ENCODE measurements around the gene NLGN1. TPM values are rescaled to one million over a fixed set of nuclear protein-coding genes. Genes with fewer than 3 reads are reported as not detected.

NLGN1 gene
- total and polyA plus RNA-seq, 2 of the 8 experiments (the other 6 are each of a cell fraction or from before 2014, with no cell fraction given), result 7.8 to 14.8 TPM

DNA sequence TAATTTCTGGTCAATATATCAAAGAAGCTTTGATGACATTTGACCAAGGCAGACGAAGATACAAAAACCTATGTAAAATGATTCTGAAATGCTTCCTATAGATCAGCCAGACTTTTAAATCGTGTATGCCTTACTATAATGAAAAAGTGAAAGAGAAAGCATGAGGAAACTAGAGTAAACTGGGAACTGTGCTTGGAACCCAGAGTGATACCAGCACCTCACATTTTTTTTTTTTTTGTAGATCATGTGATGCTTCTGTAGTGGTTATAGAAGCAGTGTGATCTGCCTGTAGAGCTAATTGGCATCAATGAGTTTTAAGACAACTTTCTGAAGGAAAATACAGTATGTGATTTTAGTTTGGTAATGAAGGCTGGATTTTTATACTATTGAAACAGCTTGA is 150.7 kb downstream of the NLGN1 start:
- H3K27ac ChIP-seq (ENCODE audit: low read depth, low read length), result no peak overlapping the region
- H2BK20ac ChIP-seq (ENCODE audit: low read length), result no peak overlapping the region
- no peaks in the 10 kb centered on the region for H4K20me1 ChIP-seq (replicated peaks in 1 of 2; ENCODE audit: control insufficient read depth in 1 of 2, insufficient read depth in 2 of 2, low read length in 2 of 2)
- no peak overlapping the region for H2BK5ac ChIP-seq (ENCODE audit: low read depth, low read length)
- H2BK15ac ChIP-seq (ENCODE audit: low read length), result no peak overlapping the region
- DNase-seq (ENCODE audit: low read depth in 1 of 2, low spot score in 2 of 2), result no peak
- H3K9me3 ChIP-seq (ENCODE audit: insufficient read depth in 2 of 2, low read depth in 1 of 2, low read length in 1 of 2), result no peaks in the 10 kb centered on the region
- no peak overlapping the region for H3K4me2 ChIP-seq (ENCODE audit: insufficient read depth in 1 of 2, low read depth in 2 of 2, low read length in 2 of 2)
- no peaks in the 10 kb centered on the region for H3K79me2 ChIP-seq (ENCODE audit: control insufficient read depth in 1 of 2, insufficient read depth in 2 of 2, low read length in 2 of 2)
- no peaks in the 10 kb centered on the region for H3K79me1 ChIP-seq (ENCODE audit: low read depth, low read length)
- H2BK120ac ChIP-seq (replicated peaks; ENCODE audit: low read depth, low read length), result no peak overlapping the region
- no peak for FAIRE-seq
- H3K4me3 ChIP-seq (ENCODE audit: extremely low read depth in 1 of 4, insufficient read depth in 2 of 4, low read depth in 3 of 4, low read length in 4 of 4), result no peak overlapping the region
- H2AK5ac ChIP-seq (ENCODE audit: low read depth, low read length), result no peak overlapping the region
- no peak overlapping the region for H3K14ac ChIP-seq (ENCODE audit: insufficient read length)
- no peak overlapping the region for H2AFZ ChIP-seq (ENCODE audit: low read length)
- no peak overlapping the region for H4K8ac ChIP-seq (ENCODE audit: extremely low read depth, insufficient read depth, low read length)
- H3K9ac ChIP-seq (replicated peaks in 1 of 4; ENCODE audit: extremely low read depth in 1 of 4, low read depth in 3 of 4, low read length in 3 of 4), result no peak overlapping the region
- no peak overlapping the region for H3K18ac ChIP-seq (ENCODE audit: extremely low read depth, low read length)
- H3K23me2 ChIP-seq (ENCODE audit: low read depth, low read length), result no peaks in the 10 kb centered on the region
- WGBS, 2 experiments (ENCODE audit: extremely low coverage in 1 of 2, insufficient coverage in 1 of 2, insufficient read length in 1 of 2, insufficient replicate concordance in 2 of 2, low coverage in 1 of 2, low lambda C conversion rate in 2 of 2, missing lambda C conversion rate in 1 of 2), result 91% methylated on average over 2 of the region's 2 CpGs; no CpG with 5 or more reads in 1 of the 2 experiments
- H4K5ac ChIP-seq (ENCODE audit: insufficient read length, low read depth, low read length), result no peak overlapping the region
- no peak overlapping the region for H3K23ac ChIP-seq (ENCODE audit: insufficient read length)
- H3K36me3 ChIP-seq (ENCODE audit: control insufficient read depth in 2 of 4, insufficient read depth in 4 of 4, low read length in 3 of 4), result no peaks in the 10 kb centered on the region
- peaks cover 0 to 4% (median 0%) of the 10 kb centered on the region in 4 experiments; a peak in 1 of 7 replicates for H3K4me1 ChIP-seq (replicated peaks in 1 of 4; ENCODE audit: control insufficient read depth in 3 of 4, insufficient read depth in 4 of 4, low read length in 3 of 4)
- POLR2A ChIA-PET (ENCODE audit: partially characterized antibody), result no interaction called here
- CTCF ChIA-PET (ENCODE audit: partially characterized antibody), result interaction anchor here (0.6 to 4.9 kb wide), 3 partner anchors 19 to 406 kb away, joined by 3 to 23 read pairs (median 3); partner anchors contain the start of gene NLGN1
- H3K27me3 ChIP-seq (replicated peaks in 1 of 4; ENCODE audit: control insufficient read depth in 3 of 4, extremely low read depth in 1 of 4, insufficient read depth in 3 of 4, low read length in 3 of 4), result no peaks in the 10 kb centered on the region
- H3K4ac ChIP-seq (replicated peaks; ENCODE audit: insufficient read length, low read depth, low read length), result no peak overlapping the region
- no peak overlapping the region for H4K91ac ChIP-seq (replicated peaks; ENCODE audit: insufficient read length, low read length)
- H2BK12ac ChIP-seq (ENCODE audit: low read depth, low read length), result no peak overlapping the region
- no peak overlapping the region for H3K56ac ChIP-seq (replicated peaks; ENCODE audit: insufficient read length, low read depth, low read length)
- TF ChIP-seq POLR2A (IDR thresholded peaks at IDR 0.05; ENCODE audit: control extremely low read depth in 1 of 2, low read depth in 2 of 2, low read length in 2 of 2), result no peak
- no peak for TF ChIP-seq KDM5A (IDR thresholded peaks at IDR 0.05; ENCODE audit: low read length)
- no peak for TF ChIP-seq POLR2AphosphoS5 (IDR thresholded peaks at IDR 0.05; ENCODE audit: low read depth, low read length)
- no peak for TF ChIP-seq SP4 (IDR thresholded peaks at IDR 0.05; ENCODE audit: low read length)
- no peak for TF ChIP-seq SIN3A (conservative IDR thresholded peaks at IDR 0.05 in 1 of 2, IDR thresholded peaks at IDR 0.05 in 1 of 2; ENCODE audit: low read depth in 1 of 2, low read length in 2 of 2)
- no peak for TF ChIP-seq EGR1 (IDR thresholded peaks at IDR 0.05; ENCODE audit: borderline replicate concordance, low read depth, low read length)
- TF ChIP-seq HDAC2 (IDR thresholded peaks at IDR 0.05; ENCODE audit: borderline replicate concordance in 1 of 2, low read depth in 2 of 2, low read length in 2 of 2), result no peak
- TF ChIP-seq PHF8 (conservative IDR thresholded peaks at IDR 0.05; ENCODE audit: low read depth, low read length), result no peak
- TF ChIP-seq POU5F1 (IDR thresholded peaks at IDR 0.05; ENCODE audit: low read depth, low read length), result no peak
